ENCODE data around the gene GORASP1. TPM values are rescaled to one million over a fixed set of nuclear protein-coding genes. Genes with fewer than 3 reads are reported as not detected.

The GORASP1 gene
- polyA plus RNA-seq, 1 donor from 2014 or later, result 55.6 TPM

- H3K9me3 ChIP-seq (ENCODE audit: low read length), result no peaks in the 10 kb centered on the region
- H3K9me2 ChIP-seq (ENCODE audit: insufficient read depth, low read length), result no peaks in the 10 kb centered on the region
- no peak overlapping the region for H2AFZ ChIP-seq (ENCODE audit: low read depth, low read length)
- H3K36me3 ChIP-seq (ENCODE audit: insufficient read depth, low read length), result no peaks in the 10 kb centered on the region
- H3K4me2 ChIP-seq (ENCODE audit: low read length), result no peak overlapping the region
- H3K79me2 ChIP-seq (replicated peaks; ENCODE audit: insufficient read depth, low read length), result no peaks in the 10 kb centered on the region
- no peak overlapping the region for H3K4me3 ChIP-seq (ENCODE audit: low read length)
- H3K9ac ChIP-seq (ENCODE audit: low read length), result no peak overlapping the region
- H3K27ac ChIP-seq (ENCODE audit: low read length), result no peak overlapping the region
- H3K27me3 ChIP-seq (ENCODE audit: insufficient read depth, low read depth, low read length), result peaks cover 16% of the 10 kb centered on the region
- no peaks in the 10 kb centered on the region for H4K20me1 ChIP-seq (ENCODE audit: insufficient read depth)
- H3F3A ChIP-seq (ENCODE audit: insufficient read depth, low read length, poor library complexity, severe bottlenecking), result no peaks in the 10 kb centered on the region
- TF ChIP-seq CTCF (IDR thresholded peaks at IDR 0.05; ENCODE audit: poor library complexity, severe bottlenecking) (no peak), TAF1 (IDR thresholded peaks at IDR 0.05; ENCODE audit: low read depth) (no peak), REST (IDR thresholded peaks at IDR 0.05; ENCODE audit: borderline replicate concordance) (no peak), POLR2AphosphoS5 (IDR thresholded peaks at IDR 0.05) (no peak), MXI1 (conservative IDR thresholded peaks at IDR 0.05; ENCODE audit: poor library complexity, severe bottlenecking) (no peak), RAD21 (conservative IDR thresholded peaks at IDR 0.05) (no peak)
These were observed 41.6 kb upstream of the GORASP1 start for GRCh38 chr3:39149059-39149455.

GRCh38 chr3:39148435-39149058, 41.1 kb upstream of the GORASP1 start:
- Histone ChIP-seq H3K4me3 (ENCODE audit: low read length) (no peak overlapping the region), H3K27me3 (ENCODE audit: insufficient read depth, low read depth, low read length) (peaks cover 16% of the 10 kb centered on the region), H3K9me2 (ENCODE audit: insufficient read depth, low read length) (no peaks in the 10 kb centered on the region), H3K36me3 (ENCODE audit: insufficient read depth, low read length) (no peaks in the 10 kb centered on the region), H3K79me2 (replicated peaks; ENCODE audit: insufficient read depth, low read length) (no peaks in the 10 kb centered on the region), H4K20me1 (ENCODE audit: insufficient read depth) (no peaks in the 10 kb centered on the region), H3K4me2 (ENCODE audit: low read length) (no peak overlapping the region), H3K27ac (ENCODE audit: low read length) (no peak overlapping the region), H3K9ac (ENCODE audit: low read length) (no peak overlapping the region), H3F3A (ENCODE audit: insufficient read depth, low read length, poor library complexity, severe bottlenecking) (no peaks in the 10 kb centered on the region), H3K9me3 (ENCODE audit: low read length) (no peaks in the 10 kb centered on the region), H2AFZ (ENCODE audit: low read depth, low read length) (no peak overlapping the region)
- TF ChIP-seq TAF1 (IDR thresholded peaks at IDR 0.05; ENCODE audit: low read depth), result no peak

GRCh38 chr3:39147711-39148434, 40.4 kb upstream of the GORASP1 start:
- no peak overlapping the region for H3K27ac ChIP-seq (ENCODE audit: low read length)
- H3F3A ChIP-seq (ENCODE audit: insufficient read depth, low read length, poor library complexity, severe bottlenecking), result no peaks in the 10 kb centered on the region
- no peak overlapping the region for H3K9ac ChIP-seq (ENCODE audit: low read length)
- H3K4me2 ChIP-seq (ENCODE audit: low read length), result no peak overlapping the region
- H3K27me3 ChIP-seq (ENCODE audit: insufficient read depth, low read depth, low read length), result peaks cover 12% of the 10 kb centered on the region
- TF ChIP-seq RAD21 (conservative IDR thresholded peaks at IDR 0.05), result no peak
- no peak for TF ChIP-seq REST (IDR thresholded peaks at IDR 0.05; ENCODE audit: borderline replicate concordance)
- TF ChIP-seq CTCF (IDR thresholded peaks at IDR 0.05; ENCODE audit: poor library complexity, severe bottlenecking), result no peak
- TF ChIP-seq EP300 (conservative IDR thresholded peaks at IDR 0.05; ENCODE audit: poor library complexity, severe bottlenecking), result no peak
- TF ChIP-seq EZH2 (IDR thresholded peaks at IDR 0.05; ENCODE audit: borderline replicate concordance, insufficient read depth, low read length, poor library complexity, severe bottlenecking), result no peak
- TF ChIP-seq SMC3 (conservative IDR thresholded peaks at IDR 0.05; ENCODE audit: poor library complexity), result no peak
- no peak for TF ChIP-seq MXI1 (conservative IDR thresholded peaks at IDR 0.05; ENCODE audit: poor library complexity, severe bottlenecking)
- no peak for TF ChIP-seq TAF1 (IDR thresholded peaks at IDR 0.05; ENCODE audit: low read depth)
- no peaks in the 10 kb centered on the region for H3K79me2 ChIP-seq (replicated peaks; ENCODE audit: insufficient read depth, low read length)
- H3K9me2 ChIP-seq (ENCODE audit: insufficient read depth, low read length), result no peaks in the 10 kb centered on the region
- H4K20me1 ChIP-seq (ENCODE audit: insufficient read depth), result no peaks in the 10 kb centered on the region
- H3K36me3 ChIP-seq (ENCODE audit: insufficient read depth, low read length), result no peaks in the 10 kb centered on the region
- no peak overlapping the region for H3K4me3 ChIP-seq (ENCODE audit: low read length)
- no peaks in the 10 kb centered on the region for H3K9me3 ChIP-seq (ENCODE audit: low read length)
- H2AFZ ChIP-seq (ENCODE audit: low read depth, low read length), result no peak overlapping the region
